Stimulated activated CD4-positive, alpha-beta T cell treated with anti-CD3 and anti-CD28 coated beads, Interleukin-12 subunit alpha, Interleukin-12 subunit beta, amount 100 ng/mL, for 4 hours (primary cell): ENCODE results near the gene HPX.

ENCODE experiments used
- DNase-seq: peaks from one replicate; pipeline ENCODE4 v3.0.0-alpha.2; 2020

Gene HPX

GRCh38 chr11:6388748-6389147 lies 52.0 kb downstream of the HPX start:
- DNase-seq = no peak

- DNase-seq = no peak
These were observed 52.8 kb downstream of the HPX start for GRCh38 chr11:6387811-6388599.

GRCh38 chr11:6385046-6385777 lies 55.6 kb downstream of the HPX start:
- no peak for DNase-seq
